Ishikawa (cell line): Measurements from ENCODE around the gene FCER1G.

Experiments
- CEBPB ChIP-seq: IDR thresholded peaks from 2 replicates; pipeline ENCODE4 v1.6.1; 2012
- CREB1 ChIP-seq: IDR thresholded peaks from 2 replicates; pipeline ENCODE4 v1.6.1; 2012; ENCODE audit warnings: low read depth
- EGR1 ChIP-seq: IDR thresholded peaks from 2 replicates; pipeline ENCODE4 v1.6.1; 2012
- EP300 ChIP-seq: IDR thresholded peaks from 2 replicates; pipeline ENCODE4 v1.6.1; 2012; ENCODE audit warnings: borderline replicate concordance
- FOXM1 ChIP-seq: IDR thresholded peaks from 2 replicates; pipeline ENCODE4 v1.6.1; 2012; ENCODE audit warnings: low read depth, borderline replicate concordance
- MAX ChIP-seq: IDR thresholded peaks from 2 replicates; pipeline ENCODE4 v1.6.1; 2012
- RAD21 ChIP-seq: IDR thresholded peaks from 2 replicates; pipeline ENCODE4 v1.6.1; 2012; ENCODE audit warnings: low read depth
- REST ChIP-seq: IDR thresholded peaks from 2 replicates; pipeline ENCODE4 v1.6.1; 2012; ENCODE audit warnings: low read depth, mild to moderate bottlenecking
- TAF1 ChIP-seq: IDR thresholded peaks from 2 replicates; pipeline ENCODE4 v1.6.1; 2012; ENCODE audit warnings: low read depth, mild to moderate bottlenecking
- TCF12 ChIP-seq: IDR thresholded peaks from 2 replicates; pipeline ENCODE4 v1.6.1; 2012; ENCODE audit warnings: low read depth
- TEAD4 ChIP-seq: IDR thresholded peaks from 2 replicates; pipeline ENCODE4 v1.6.1; 2012
- USF1 ChIP-seq: IDR thresholded peaks from 2 replicates; pipeline ENCODE4 v1.6.1; 2012
- YY1 ChIP-seq: IDR thresholded peaks from 2 replicates; pipeline ENCODE4 v1.6.1; 2012; ENCODE audit warnings: low read depth
- ZBTB7A ChIP-seq: IDR thresholded peaks from 2 replicates; pipeline ENCODE4 v1.6.1; 2012; ENCODE audit warnings: low read depth

- TF ChIP-seq REST (no peak), FOXM1 (no peak), TCF12 (no peak), YY1 (no peak), MAX (no peak), EP300 (no peak), CEBPB (no peak), USF1 (no peak), CREB1 (no peak), TAF1 (no peak), EGR1 (no peak), RAD21 (no peak), ZBTB7A (no peak), TEAD4 (no peak)
These were observed 36.5 kb downstream of the FCER1G start for GRCh38 chr1:161251579-161251978.
